Measurements from ENCODE around the gene CHRDL1.
A peak's percentile ranks its signal among the peaks of the same experiment; 100 is the strongest.
"Not testable (repeated sequence)": the region's sequence is repeated elsewhere in the genome, so short reads cannot be mapped to it uniquely, and the experiment has no call there.

The CHRDL1 gene

DNA sequence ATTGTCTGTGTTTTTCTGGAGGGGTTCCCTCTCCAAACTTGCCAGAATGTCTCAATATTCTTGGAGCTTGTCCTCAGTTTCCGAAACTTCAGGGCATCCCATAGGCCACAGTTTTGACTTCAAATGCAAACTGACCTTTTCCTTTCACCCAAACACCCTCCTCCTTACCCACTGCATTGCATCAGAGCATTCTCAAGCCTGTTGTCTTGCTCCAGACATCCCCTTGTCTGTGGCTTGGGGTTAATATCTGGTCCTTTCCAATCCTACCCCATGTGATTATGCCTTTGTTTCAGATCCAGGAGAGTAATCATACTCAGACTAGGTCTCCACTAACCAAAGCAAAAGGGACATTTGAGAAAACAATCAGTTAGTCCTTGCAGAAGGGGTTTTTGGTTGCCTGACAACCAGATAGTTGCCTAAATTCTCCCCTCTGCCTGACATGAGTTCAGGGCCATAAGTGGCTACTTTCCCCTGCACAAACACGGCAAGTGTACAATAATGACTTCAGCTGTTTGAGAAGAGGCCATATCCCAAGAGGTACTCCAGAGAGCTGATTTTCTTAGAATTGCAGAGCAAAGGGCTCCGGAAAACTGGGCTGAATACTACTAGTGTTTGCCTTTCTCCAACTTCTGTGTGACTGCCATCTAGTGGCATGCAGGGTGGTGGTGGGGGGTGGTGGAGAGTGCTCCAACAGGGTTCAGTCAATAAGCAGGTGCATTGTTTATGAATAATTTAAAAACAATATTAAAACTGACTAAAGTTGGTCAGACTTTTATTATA, 130.2 kb downstream of the CHRDL1 start:
- DNase-seq (ENCODE audit: low spot score) = peak; percentile 32

- DNase-seq (ENCODE audit: low spot score) = no peak
These were observed 138.5 kb downstream of the CHRDL1 start for GRCh38 chrX:110657073-110657472.

DNA sequence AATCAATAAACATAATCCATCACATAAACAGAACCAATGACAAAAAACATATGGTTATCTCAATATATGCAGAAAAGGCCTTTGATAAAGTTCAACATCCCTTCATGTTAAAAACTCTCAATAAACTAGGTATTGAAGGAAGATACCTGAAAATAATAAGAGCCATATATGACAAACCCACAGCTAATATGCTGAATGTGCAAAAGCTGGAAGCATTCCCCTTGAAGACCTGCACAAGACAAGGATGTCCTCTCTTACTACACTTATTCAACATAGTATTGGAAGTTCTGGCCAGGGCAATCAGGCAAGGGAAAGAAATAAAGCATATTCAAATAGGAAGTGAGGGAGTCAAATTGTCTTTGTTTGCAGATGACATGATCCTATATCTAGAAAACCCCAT, 141.3 kb downstream of the CHRDL1 start:
- DNase-seq (ENCODE audit: low spot score) = not testable (repeated sequence)

- no peak for DNase-seq (ENCODE audit: low spot score)
These were observed 149.2 kb downstream of the CHRDL1 start for GRCh38 chrX:110646386-110646785.
